GM19240 (cell line): ENCODE measurements around the gene KLF3.

Experiments
- DNase-seq: peaks from one replicate; pipeline ENCODE4 v3.0.0; 2011; ENCODE audit warnings: low spot score; ENCODE audit not compliant: insufficient read length

KLF3 gene

DNA sequence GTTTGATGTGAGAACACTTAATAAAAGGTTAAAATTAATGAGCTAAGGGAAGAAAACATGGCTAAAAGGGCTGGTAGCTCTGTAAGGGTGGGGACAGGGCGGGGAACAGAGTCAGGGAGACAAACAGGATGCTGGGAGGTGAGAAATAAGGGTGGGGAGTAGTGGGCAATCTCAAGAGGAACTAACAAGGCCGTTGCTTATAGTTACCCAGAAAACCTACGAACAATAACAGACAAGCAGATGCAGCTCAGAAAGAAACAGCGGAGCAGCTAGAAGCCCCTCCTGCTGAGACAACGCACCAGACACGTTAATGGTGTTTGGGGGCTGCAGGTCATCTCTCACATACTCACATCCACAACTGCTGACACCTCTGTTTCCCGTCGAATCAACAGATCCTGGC, 9.7 kb upstream of the KLF3 start:
- no peak for DNase-seq

DNA sequence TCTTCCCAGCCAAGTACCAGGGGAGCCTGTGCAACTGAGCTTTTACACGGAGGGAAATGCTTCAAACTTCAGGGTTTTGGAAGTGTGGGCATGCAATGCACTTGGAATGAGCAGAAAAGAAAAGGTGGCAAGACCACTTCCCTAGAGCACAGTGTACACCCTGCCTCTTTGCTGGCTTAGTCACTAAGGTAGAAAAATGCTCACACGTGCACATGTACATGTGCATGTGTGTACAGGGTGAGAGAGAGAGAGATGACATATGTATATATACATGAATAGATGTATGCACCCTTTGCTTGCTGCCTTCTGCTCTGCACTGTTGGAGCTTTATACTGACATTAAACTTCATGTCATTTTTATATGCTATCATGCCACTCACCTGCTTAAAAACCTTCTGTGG, 7.9 kb upstream of the KLF3 start:
- DNase-seq = no peak

DNA sequence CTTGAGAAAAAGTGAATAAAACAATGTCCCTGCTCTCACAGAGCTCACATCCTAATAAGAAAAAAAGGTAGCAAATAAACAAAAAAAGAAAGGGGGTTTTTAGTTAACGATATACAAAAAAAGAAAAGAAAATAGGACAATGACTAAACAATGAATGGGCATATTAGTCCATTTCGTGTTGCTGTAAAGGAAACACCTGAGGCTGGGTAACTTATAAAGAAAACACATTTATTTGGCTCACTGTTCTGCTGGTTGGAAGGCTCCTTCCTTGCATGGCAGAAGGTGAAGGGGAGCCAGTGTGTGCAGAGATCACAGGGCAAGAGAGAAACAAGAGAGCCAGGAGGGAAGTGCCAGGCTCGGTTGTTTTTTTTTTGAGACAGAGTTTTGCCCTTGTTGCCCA, 4.7 kb upstream of the KLF3 start:
- no peak for DNase-seq

DNA sequence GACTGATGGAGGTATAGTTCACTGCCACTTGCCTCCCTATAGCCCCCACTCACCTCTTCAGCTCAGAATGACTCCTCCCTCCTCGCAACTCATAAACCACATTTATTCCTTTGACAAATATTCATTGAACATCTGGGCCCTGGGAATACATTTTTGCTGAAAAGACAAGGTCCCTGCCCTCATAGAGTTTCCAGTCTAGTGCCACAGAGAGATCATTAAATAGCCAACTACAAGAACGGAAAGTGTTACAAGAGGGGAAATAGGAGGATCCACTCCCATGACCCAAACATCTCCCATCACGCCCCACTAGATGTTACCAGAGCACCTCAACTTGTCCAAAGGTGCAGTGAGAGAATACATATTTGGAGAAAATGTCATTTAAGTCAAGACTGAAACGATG, 3.2 kb upstream of the KLF3 start:
- no peak for DNase-seq

DNA sequence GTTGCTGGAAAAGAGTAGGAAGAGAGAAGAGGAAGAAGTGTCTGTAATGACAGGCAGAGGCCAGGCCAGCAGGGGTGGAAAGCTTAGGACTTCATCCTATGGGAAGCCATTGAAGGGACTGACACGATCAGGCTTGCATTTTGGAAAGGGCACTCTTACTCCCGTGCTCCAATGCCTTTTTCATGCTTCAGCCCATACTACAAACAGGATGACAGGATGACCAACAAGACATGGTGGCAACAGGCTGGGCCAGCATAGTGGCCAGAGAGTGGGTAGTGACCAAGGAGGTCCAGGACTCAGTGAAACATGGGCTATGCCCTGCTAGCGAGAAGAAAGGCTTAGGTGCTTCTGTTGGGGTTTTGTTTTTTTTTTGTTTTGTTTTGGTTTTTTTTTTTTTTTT, 2.6 kb upstream of the KLF3 start:
- DNase-seq = no peak

DNA sequence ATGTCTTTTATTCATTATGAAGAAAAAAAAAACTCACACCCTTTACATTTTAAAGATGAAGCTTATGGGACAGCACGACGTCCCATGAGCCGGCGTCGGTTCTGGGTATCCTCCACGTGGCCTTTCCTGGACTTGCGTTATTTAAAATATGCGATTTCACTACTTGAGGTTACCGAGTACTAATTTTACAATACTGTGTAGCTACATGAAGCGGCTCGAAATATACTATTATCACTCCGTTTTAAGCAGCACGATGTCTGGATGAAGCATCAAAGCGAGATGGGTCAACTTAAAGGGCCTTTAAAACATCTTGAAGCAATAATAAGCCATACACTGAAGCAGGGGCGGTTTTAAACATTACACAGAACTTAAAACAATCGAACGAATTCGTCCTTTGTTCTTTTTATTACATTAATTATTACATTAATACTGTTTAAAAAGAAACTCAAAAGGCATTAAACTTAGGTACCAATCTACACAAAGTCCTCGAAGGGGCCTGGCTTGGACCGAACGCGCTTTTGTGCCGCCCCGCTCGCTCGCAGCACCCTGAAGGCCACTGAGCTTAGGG, 1.4 kb upstream of the KLF3 start:
- no peak for DNase-seq

DNA sequence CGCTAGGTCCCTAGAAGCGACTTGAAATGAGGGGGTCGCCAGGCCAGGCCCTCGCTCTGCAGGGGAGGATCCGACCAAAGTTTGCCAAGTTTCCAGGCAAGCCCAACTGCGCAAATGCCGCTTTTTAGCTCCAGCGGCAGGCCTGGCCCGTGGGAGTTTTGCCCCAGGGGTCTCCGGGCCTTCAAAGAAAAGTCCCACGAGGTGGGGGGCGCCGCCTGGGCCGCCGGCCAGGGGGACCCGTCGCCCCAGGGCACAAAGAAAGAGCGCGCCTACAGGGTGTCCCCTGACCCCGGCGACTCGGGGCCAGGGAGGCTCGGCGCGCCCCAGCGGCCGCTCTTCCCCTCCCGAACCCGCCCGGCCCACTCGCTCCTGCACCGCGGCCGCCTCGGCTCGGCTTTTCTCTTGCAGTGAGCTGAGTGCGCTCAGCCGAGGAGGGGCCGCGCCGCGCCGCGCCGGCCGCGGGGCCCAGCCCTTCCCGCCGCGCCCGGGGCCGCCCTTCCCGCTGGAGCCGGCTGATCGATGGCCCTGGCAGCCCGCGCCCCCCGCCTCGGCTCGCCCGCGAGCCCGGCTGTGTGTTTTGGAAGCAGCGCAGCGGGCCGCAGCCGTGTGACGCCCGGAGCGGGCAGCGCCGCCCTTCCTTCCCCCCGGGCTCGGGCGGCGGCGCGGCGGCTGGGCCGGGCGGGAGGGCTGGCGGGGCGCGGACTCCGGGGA, 754 bp upstream of the KLF3 start:
- no peak for DNase-seq

DNA sequence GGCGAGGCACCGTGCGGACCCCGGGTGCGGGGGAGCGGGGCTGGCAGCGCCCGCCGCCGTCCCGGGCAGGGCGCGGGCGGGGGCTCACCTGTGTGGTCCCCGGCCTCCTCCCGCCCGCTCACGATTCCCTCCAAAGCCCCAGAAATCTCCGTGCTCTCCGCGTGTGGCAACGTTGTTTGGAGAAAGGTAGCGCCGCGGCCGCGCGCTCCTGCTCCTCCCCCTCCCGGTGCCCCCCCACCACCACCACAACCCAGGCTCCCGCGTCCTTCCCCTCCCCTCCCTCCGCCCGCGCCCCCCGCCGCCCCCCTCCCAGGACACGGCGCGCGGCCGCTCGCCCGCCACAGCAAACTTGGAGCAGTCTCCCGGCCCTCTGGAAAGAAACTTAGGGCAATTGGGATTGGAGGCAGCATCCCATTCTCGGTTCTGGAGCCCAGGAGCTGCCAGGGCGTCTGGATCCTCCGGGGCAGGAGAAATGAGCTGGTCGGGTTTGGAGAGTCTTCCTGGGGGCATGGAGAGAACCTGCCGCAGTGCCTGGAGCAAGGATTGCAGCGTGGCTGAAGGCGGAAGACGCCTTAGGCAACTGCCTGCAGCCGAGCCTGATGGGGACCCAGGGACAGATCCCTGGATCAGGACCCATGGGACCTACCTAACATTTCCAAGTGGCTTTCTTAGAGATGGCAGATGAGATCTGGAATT, 855 bp downstream of the KLF3 start:
- no peak for DNase-seq

DNA sequence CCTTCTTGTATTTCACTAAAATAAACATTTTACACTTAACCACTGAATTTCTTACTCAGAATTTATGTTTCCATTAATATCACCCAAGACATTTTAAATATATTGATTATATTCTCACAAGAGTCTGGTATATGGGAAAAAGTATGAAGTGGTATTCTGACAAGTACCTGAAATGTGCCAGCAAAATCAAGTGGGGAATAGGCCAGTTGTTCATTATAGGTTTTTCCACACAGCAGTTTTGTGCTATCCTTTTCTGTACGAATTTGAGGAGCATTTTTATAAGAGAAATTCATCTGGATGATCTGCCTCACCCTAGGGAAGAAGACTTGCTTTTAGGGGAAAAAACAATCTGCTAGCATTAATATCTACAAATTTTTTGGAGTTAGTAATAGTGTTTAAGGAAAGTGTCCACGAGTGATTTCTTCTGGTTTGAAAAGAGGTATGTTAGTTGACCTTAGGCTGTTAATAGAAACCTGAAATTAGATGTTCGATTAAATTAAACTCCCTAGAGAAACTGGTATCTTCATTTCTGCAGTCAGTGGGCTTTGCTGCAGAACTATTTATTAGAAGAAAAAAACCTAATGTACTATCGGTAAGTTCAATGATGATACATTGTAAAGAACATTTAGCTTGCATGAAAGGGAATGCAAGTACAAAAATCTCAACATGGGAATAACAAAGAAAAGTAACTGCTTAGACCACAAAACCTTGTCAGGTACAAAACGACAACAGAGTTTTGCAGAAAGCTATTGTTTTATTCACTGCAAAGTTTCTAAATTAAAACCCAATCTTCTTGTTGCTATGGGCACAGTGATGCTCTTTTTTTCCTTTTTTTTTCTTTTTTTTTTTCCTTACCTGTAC, 1.8 kb downstream of the KLF3 start:
- no peak for DNase-seq

DNA sequence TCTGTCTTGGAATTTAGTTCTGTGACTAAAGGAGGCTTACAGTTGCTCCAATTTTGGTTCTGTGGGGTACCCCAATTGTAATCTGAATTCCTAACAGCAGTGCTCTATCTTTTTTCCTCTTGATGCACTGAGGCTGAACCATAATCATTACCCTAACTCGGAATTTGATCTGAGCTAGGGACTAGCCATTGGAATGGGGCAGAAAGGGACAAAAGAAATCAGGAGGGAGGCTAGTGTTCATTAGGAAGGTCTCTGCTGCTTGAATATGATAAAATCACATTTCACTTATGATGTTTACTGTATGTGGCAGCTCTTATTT, 2.7 kb downstream of the KLF3 start:
- no peak for DNase-seq

DNA sequence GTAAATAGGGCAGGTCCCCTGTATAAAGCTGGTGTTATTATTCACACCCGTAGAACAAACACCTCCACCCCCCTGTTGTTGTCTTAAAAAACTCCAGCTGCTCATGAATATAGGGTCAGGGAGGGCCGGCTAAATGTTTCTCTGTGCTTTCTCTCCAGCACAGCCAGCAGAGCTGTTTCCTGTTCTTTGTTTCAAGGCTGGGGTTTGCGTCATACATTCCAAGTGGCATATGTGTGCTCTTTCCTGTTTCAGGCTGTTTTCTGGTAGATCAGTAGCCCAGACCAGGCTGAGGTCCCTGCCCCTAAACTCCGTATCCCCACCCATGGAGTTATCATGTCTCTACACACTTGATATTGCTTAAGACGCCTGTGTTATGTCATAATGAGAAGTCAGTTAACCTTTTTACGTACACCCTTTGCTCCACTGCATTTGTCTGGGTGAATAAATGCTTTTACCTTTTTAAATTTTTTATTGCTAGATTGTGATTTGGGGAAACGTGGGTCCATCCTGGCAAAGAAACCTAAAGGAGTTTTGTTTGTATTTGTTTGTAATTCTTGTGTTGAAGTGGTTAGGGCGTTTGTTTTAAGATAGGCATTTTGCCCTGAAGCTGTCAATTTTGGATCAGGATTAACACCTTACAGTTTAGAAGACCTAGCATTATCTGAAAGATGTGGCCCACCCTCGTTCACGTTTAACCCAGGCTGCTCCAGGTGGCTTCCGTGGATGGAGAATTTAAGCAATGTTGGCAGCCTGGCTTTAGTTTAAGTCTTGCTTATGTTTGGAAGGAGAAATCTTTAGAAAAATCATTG, 3.3 kb downstream of the KLF3 start:
- DNase-seq = no peak

DNA sequence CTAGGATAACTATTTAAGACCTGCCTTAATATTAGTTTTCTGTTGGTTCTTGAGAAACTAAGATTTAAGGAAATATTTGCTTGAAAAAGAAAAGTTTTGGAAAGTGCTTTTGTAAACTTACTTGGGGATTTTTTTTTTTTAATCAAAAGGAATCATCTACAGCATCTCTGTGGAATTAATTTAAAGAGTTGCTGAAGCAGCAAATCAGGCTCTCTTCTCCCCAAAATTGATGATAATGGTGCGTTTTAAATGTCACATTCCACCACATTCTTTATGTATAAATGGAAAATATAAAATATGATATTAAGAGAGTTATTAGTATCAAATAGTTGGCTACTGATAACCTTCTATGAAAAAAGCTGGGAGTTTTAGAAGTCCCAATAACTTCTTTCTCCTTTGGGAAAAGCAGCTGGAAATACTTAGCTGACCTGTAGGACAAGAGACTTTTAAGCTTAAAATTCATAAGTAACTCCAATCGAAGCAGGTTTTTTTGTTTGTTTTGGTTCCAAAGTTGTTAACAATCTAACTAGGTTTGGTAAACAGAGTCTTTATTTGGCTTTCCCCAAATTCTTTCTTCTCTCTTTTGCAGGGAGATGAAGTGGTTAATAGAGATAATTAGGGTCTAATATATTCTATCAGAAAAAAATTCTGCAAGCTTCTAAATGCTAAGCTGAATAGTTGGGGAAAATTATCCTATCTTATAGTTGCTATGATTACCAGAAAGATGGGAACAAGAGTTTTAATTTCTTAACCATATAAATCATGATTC, 4.4 kb downstream of the KLF3 start:
- no peak for DNase-seq

DNA sequence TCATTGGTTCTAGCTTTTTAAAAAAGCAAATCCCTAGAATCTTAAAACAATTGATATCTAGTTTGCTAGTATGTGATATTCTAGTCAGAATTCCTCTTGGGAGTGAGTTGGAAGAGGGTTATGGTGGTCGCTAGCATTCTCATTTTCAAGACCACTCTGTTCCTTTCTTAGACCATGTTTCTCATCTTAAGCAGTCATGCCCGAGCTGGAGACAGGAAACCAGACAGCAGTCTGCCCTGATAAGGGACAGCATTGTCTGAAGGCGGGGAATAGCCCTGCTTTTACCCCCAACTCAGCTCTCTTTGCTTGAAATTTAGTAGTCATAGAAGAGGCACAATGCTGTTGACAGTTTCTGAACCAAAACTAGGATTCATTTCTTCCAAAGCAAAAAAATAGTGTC, 5.2 kb downstream of the KLF3 start:
- DNase-seq = no peak

DNA sequence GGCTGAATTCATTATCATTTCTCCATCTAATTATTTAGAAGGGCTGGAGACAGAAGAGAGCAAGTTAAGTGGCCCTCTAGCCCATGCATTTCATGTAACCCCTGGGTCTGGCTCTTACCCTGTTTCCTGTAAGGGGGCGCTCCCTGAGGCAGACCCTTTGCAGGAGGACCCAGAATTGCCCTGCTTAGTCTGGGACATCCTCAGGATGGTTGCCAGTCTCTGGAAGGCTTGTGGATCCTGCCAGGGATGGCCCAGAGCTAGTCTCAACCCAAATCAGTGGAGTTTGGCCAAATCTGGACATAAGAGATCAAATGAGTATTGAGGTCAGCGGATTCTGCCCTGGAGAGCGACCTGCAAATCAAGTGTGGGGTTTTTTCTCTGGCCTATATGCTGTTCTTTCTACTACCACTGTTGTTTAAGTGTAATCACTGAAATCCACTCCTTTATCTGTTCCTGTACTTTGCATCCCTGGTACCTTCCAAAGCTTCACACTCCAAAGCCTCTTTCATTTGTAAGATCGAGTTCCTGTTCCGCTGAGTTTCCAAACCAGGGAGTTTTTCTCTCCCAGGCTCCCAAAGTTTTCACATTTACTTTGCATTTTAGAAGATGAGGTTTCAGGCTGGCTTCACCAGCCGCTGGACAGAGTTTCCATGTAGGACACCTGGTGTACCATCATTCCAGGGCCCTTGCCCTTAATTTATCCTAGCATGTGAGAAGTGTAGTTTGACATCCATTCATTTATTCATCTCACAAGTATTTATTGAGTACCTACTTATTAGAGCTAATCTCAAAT, 6.3 kb downstream of the KLF3 start:
- no peak for DNase-seq

DNA sequence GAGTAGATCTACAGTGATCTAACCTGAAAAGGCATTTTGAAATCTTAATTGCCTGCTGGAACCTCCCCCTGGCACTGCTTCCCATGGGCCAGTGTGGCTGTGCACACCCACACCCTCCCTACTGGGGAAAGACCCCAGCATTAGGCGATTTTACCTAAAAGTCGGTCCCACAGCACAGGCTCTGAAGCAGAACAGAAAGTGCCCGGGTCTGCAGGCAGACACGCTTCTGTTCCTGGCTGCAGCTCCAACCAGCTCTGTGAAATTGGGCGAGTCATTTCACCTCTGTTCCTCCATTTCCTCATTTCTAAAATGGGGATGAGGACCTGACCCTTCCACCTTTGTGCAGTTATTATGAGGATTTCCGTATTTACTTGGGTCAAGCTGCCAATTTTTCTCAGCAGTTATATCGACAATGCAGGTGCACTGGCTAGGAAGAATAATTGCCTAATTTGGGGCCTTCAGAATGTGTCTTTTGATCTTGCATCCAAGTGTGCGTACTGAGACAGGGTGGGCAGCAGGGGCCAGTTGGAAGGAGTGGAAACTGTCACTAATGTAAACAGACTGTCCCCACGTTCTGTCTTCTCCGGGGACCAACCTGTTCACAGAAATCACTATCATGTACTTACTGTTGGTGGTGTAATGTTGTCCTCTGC, 7.1 kb downstream of the KLF3 start:
- DNase-seq = no peak

DNA sequence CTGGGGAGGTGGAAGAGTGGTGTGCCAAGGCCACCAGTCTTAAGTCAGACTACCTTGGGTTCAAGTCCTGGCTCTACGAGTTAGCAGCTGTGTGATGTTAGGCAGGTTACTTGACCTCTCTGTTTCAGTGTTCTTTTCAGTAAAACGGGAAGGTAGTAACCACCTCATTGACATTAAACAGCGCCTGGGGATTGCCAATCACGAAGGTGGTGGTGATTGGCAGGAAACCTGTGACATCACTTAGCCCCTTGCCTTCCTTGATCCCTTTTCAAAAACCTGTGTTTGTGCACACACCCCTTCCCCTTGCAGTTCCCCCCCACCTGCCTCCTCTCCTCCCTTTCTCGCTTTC, 7.6 kb downstream of the KLF3 start:
- DNase-seq = no peak

DNA sequence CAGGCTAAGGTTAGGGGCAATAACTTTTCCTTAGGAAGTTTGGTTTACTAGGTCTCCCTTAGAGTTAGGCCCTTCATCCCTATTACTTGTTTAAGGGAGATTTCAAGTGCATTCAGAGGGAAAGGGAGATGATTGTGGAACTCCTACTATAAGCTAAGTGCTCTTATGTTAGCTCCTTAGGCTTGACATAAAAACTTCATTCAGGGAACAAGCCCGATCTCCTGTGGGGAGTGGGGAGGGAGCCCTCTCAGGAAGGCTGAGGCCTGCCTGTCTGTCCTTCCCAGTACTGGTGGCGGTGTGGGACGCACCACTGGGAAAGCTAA, 8.0 kb downstream of the KLF3 start:
- DNase-seq = no peak

DNA sequence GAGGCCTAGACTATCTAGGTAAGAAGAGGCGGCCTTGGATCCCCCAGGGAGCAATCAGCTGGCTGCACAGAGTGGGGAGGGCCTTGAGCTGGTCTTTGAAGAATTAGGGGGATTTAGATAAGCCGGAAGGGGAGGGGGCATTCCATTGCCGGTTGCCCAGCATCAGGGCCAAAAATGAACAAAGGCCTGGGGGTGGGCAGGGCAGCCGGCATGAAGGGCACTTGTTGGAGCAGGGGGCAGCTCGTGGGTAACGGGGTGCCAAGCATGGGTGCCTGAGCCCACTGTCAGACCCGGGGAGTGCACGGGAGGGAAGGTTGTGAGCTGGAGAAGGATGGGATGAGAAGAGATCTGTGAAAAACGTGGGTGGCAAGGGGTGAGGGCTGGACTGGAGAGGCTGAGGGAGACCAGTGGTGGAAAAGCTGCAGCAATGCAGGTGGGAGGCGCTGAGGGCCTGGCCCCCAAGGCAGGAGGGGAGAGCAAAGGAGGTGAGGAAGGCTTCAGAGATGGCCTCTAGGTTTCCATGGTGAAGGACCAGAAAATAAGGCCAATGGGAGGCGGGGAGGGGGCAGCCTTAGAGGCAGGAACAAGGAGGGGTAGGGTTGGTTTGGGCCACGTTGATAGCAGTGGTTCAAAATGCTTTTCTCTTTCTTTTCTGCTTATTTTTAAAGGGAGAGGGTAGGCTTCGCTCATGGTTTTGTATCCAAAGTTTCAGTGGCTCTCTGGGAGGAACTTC, 8.6 kb downstream of the KLF3 start:
- DNase-seq = no peak
